Smooth muscle cell (in vitro differentiated cells): Measurements from ENCODE around the gene HDAC6. TPM values are rescaled to one million over a fixed set of nuclear protein-coding genes. Genes with fewer than 3 reads are reported as not detected.

ENCODE experiments used
- DNase-seq: peaks from one replicate; lab custom pipeline; 2025; ENCODE audit not compliant: unreplicated experiment; lab: John Stamatoyannopoulos, UW
- H2AFZ ChIP-seq: fragments of 200-600 bp; sonication (generic); 2 replicates; pipeline ENCODE4 v1.6.0; 2016; ENCODE audit warnings: antibody characterized with exemption, low read depth, mild to moderate bottlenecking
- H3F3A ChIP-seq: fragments of 200-600 bp; sonication (generic); 2 replicates; pipeline ENCODE4 v1.6.0; 2017; ENCODE audit warnings: antibody characterized with exemption, low read depth
- H3K27ac ChIP-seq: fragments of 200-600 bp; sonication (generic); 2 replicates; pipeline ENCODE4 v1.5.1; 2016; ENCODE audit warnings: low read depth, mild to moderate bottlenecking
- H3K27me3 ChIP-seq: fragments of 200-600 bp; sonication (generic); 2 replicates; pipeline ENCODE4 v1.6.1; 2016; ENCODE audit warnings: low read depth, mild to moderate bottlenecking
- H3K36me3 ChIP-seq: fragments of 200-600 bp; sonication (generic); 2 replicates; pipeline ENCODE4 v1.5.1; 2016; ENCODE audit warnings: low read depth
- H3K4me1 ChIP-seq: fragments of 200-600 bp; sonication (generic); 2 replicates; pipeline ENCODE4 v1.5.1; 2016; ENCODE audit warnings: low read depth
- H3K4me2 ChIP-seq: fragments of 200-600 bp; sonication (generic); 2 replicates; pipeline ENCODE4 v1.6.0; 2016; ENCODE audit warnings: mild to moderate bottlenecking
- H3K4me3 ChIP-seq: fragments of 200-600 bp; sonication (generic); 2 replicates; pipeline ENCODE4 v1.5.1; 2016; ENCODE audit warnings: mild to moderate bottlenecking
- H3K79me2 ChIP-seq: fragments of 200-600 bp; sonication (generic); 2 replicates; pipeline ENCODE4 v1.6.0; 2016; ENCODE audit warnings: low read depth, mild to moderate bottlenecking
- H3K9ac ChIP-seq: fragments of 200-600 bp; sonication (generic); 2 replicates; pipeline ENCODE4 v1.6.0; 2016; ENCODE audit warnings: low read depth
- H3K9me3 ChIP-seq: fragments of 200-600 bp; sonication (generic); replicated peaks from 2 replicates; pipeline ENCODE4 v1.5.1; 2016; ENCODE audit warnings: low read depth
- H4K20me1 ChIP-seq: fragments of 200-600 bp; sonication (generic); 2 replicates; pipeline ENCODE4 v1.6.0; 2016; ENCODE audit warnings: low read depth
- CTCF ChIP-seq: fragments of 200-600 bp; sonication (generic); IDR thresholded peaks from 2 replicates; pipeline ENCODE4 v1.5.1; 2017; ENCODE audit warnings: borderline replicate concordance, mild to moderate bottlenecking, antibody characterized with exemption; ENCODE audit not compliant: insufficient read depth, poor library complexity, severe bottlenecking
- WGBS: methylation state at CpG from one replicate; pipeline ENCODE4 v1.1.7; 2016; ENCODE audit warnings: low lambda C conversion rate; 5-methylcytosine and 5-hydroxymethylcytosine counted together
- polyA plus RNA-seq: library from polyadenylated mRNA; unstranded; fragments of >200 nt; fragmentation: Nextera tagmentation; extraction: Ambion mirVana; gene quantifications from 2 replicates; pipeline ENCODE4 v1.2.1, GENCODE V29; 2016
- total RNA-seq: library from RNA; depleted of rRNA; stranded (reverse); fragments of >200 nt; gene quantifications from 2 replicates; pipeline ENCODE4 v1.2.3, GENCODE V29; 2014

HDAC6 gene
- total and polyA plus RNA-seq, 2 experiments from 2014 or later = 46.0 to 71.3 TPM

- Histone ChIP-seq H2AFZ (no peak overlapping the region), H3K27ac (no peak overlapping the region), H3K4me1 (no peaks in the 10 kb centered on the region), H3K36me3 (peaks cover 2% of the 10 kb centered on the region), H4K20me1 (no peaks in the 10 kb centered on the region), H3K4me2 (no peak overlapping the region), H3K9ac (no peak overlapping the region), H3K4me3 (no peak overlapping the region), H3K9me3 (no peaks in the 10 kb centered on the region), H3K79me2 (no peaks in the 10 kb centered on the region), H3K27me3 (peaks cover 16% of the 10 kb centered on the region), H3F3A (no peaks in the 10 kb centered on the region)
- 65% methylated on average over 22 of the region's 73 CpGs for WGBS
- TF ChIP-seq CTCF = no peak
- DNase-seq = no peak
Observed at GRCh38 chrX:48826876-48827653, 25.2 kb downstream of the HDAC6 start.

GRCh38 chrX:48827654-48827968 is 25.7 kb downstream of the HDAC6 start:
- no peak overlapping the region for H3K9ac ChIP-seq
- H3K4me1 ChIP-seq = no peaks in the 10 kb centered on the region
- no peak for TF ChIP-seq CTCF
- no peak overlapping the region for H3K4me2 ChIP-seq
- H3F3A ChIP-seq = no peaks in the 10 kb centered on the region
- DNase-seq = no peak
- no peaks in the 10 kb centered on the region for H3K9me3 ChIP-seq
- H3K79me2 ChIP-seq = no peaks in the 10 kb centered on the region
- peaks cover 22% of the 10 kb centered on the region for H3K27me3 ChIP-seq
- no peak overlapping the region for H3K27ac ChIP-seq
- H2AFZ ChIP-seq = no peak overlapping the region
- 58% methylated on average over 4 of the region's 4 CpGs for WGBS
- no peaks in the 10 kb centered on the region for H4K20me1 ChIP-seq
- peaks cover 2% of the 10 kb centered on the region for H3K36me3 ChIP-seq
- no peak overlapping the region for H3K4me3 ChIP-seq

- Histone ChIP-seq H3K9ac (no peak overlapping the region), H3F3A (no peaks in the 10 kb centered on the region), H3K27ac (no peak overlapping the region), H3K27me3 (peaks cover 38% of the 10 kb centered on the region), H3K4me3 (no peak overlapping the region), H3K4me1 (no peaks in the 10 kb centered on the region), H2AFZ (no peak overlapping the region), H3K9me3 (no peaks in the 10 kb centered on the region), H3K79me2 (no peaks in the 10 kb centered on the region), H4K20me1 (no peaks in the 10 kb centered on the region), H3K36me3 (peaks cover 2% of the 10 kb centered on the region), H3K4me2 (no peak overlapping the region)
- no peak for TF ChIP-seq CTCF
- no peak for DNase-seq
- WGBS = 86% methylated on average over 23 of the region's 24 CpGs
Observed at GRCh38 chrX:48829016-48829735, 27.3 kb downstream of the HDAC6 start.
